ENCODE data around the gene LMOD3. TPM values are rescaled to one million over a fixed set of nuclear protein-coding genes. Genes with fewer than 3 reads are reported as not detected.

Gene LMOD3
- not detected for total RNA-seq
- 0.27 TPM for polyA plus RNA-seq (2013, experiment 1 of 2)
- polyA plus RNA-seq (2013, experiment 2 of 2): 2.8 TPM
- total RNA-seq: 0 to 0.15 (median 0) reads per million in 172 experiments

DNA sequence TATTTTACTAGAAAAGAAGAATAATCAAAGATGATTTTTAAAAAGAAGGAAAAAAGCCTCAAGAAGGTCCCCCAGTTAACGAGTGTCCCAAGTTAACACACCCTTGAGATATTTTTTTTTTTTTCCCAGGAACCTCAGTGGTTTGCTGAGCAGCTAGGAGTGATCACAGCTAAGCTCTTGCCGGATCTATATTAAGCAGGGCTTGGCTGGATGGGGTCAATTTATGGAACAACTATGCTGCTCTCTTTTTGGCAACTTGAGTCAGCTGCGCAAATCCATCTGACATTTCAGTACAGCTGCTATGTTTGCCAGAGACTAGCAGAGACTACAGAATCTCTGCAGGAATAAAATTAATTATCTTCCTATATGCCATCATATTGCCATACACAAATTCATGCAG, at the start of gene LMOD3:
Gene LMOD3, minus strand, starts transcription at position 193 of the 400 bp plus-strand sequence. CDS start 209 bp downstream, outside the sequence.
- ChIA-PET CTCF (no interaction called here), POLR2A (no interaction called here)
- H3K27ac Mint-ChIP-seq: no peak within 1 kb of the TSS
- H3K27me3 Mint-ChIP-seq: no peaks in the 10 kb centered on the region
- no peaks in the 10 kb centered on the region for H3K9me3 Mint-ChIP-seq
- peaks cover 7% of the 10 kb centered on the region for H3K4me1 Mint-ChIP-seq (ENCODE audit: low read depth)
- DNase-seq: no peak
- no peaks in the 10 kb centered on the region for H3K36me3 Mint-ChIP-seq (ENCODE audit: low read depth)
- H3K27ac ChIP-seq (ENCODE audit: low read depth in 1 of 2, low read length in 2 of 2): no peak within 1 kb of the TSS
- no peak within 1 kb of the TSS for H3K4me3 ChIP-seq (ENCODE audit: low read length)
- no peaks in the 10 kb centered on the region for H3K4me1 ChIP-seq (ENCODE audit: insufficient read depth, low read length)
- intact Hi-C loops (cut with DNase I, micrococcal nuclease): no loop called here
- no peak for ATAC-seq (ENCODE audit: poor library complexity)
- H3K9me3 ChIP-seq (ENCODE audit: control insufficient read depth in 1 of 2, insufficient read depth in 1 of 2, low read length in 2 of 2): no peaks in the 10 kb centered on the region
- no peaks in the 10 kb centered on the region for H3K27me3 ChIP-seq (ENCODE audit: control insufficient read depth in 1 of 2, insufficient read depth in 2 of 2, low read length in 2 of 2)
- no peaks in the 10 kb centered on the region for H3K36me3 ChIP-seq (ENCODE audit: insufficient read depth, low read length)
- TF ChIP-seq, protein P1, sequence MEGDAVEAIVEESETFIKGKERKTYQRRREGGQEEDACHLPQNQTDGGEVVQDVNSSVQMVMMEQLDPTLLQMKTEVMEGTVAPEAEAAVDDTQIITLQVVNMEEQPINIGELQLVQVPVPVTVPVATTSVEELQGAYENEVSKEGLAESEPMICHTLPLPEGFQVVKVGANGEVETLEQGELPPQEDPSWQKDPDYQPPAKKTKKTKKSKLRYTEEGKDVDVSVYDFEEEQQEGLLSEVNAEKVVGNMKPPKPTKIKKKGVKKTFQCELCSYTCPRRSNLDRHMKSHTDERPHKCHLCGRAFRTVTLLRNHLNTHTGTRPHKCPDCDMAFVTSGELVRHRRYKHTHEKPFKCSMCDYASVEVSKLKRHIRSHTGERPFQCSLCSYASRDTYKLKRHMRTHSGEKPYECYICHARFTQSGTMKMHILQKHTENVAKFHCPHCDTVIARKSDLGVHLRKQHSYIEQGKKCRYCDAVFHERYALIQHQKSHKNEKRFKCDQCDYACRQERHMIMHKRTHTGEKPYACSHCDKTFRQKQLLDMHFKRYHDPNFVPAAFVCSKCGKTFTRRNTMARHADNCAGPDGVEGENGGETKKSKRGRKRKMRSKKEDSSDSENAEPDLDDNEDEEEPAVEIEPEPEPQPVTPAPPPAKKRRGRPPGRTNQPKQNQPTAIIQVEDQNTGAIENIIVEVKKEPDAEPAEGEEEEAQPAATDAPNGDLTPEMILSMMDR (IDR thresholded peaks at IDR 0.05): no peak
- no peak within 1 kb of the TSS for H3K4me3 Mint-ChIP-seq

DNA sequence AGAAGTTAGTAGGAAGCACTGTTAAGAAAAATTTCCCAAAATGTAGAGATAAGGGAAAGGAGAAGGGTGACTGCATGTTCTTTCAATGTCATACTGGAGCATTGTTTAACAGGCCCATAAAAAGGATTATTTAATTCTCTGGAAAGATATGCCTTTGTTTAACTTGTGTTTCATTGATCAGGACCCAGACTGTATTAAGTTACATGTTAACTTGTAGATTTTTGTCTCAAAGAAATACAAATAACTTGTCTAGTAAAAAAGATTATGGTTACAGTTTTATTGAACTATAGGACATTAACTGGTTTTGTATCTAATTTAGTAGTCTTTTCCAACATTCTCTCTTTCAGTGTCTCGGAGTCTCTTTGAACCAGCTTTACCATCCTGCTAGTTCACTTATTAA, 49.7 kb upstream of the LMOD3 start:
- H3K36me3 Mint-ChIP-seq (ENCODE audit: low read depth): no peaks in the 10 kb centered on the region
- intact Hi-C loops (cut with DNase I, micrococcal nuclease): no loop called here
- POLR2A ChIA-PET: no interaction called here

DNA sequence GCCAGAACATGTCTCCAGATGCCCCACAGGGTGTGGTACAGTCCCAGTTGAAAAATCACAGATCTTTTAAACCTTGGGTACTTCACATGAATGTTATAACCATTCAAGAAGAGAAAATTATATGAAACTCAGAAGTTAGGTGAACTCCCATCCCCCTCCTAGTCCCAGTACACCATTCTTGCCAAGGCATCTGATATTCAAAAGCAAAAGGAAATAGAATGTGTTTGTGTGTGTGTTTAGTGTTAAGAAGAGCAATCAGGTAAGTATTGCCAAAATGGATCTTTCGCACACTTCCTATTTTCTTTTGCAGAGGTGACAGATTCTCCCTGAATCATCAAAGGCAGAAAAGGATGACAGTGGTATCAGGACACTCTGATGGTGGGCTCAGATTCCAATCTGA, 44.1 kb upstream of the LMOD3 start:
- H3K36me3 ChIP-seq (ENCODE audit: insufficient read depth, low read length): peaks cover 12% of the 10 kb centered on the region
- no peaks in the 10 kb centered on the region for H3K4me1 ChIP-seq (ENCODE audit: insufficient read depth, low read length)
- H3K27ac ChIP-seq (ENCODE audit: low read depth in 1 of 2, low read length in 2 of 2): no peak overlapping the region
- no peaks in the 10 kb centered on the region for H3K27me3 ChIP-seq (ENCODE audit: control insufficient read depth in 1 of 2, insufficient read depth in 2 of 2, low read length in 2 of 2)
- Mint-ChIP-seq H3K4me3 (no peak overlapping the region), H3K36me3 (ENCODE audit: low read depth) (no peaks in the 10 kb centered on the region), H3K27ac (no peak overlapping the region), H3K9me3 (no peaks in the 10 kb centered on the region), H3K27me3 (no peaks in the 10 kb centered on the region), H3K4me1 (ENCODE audit: low read depth) (no peaks in the 10 kb centered on the region)
- TF ChIP-seq, protein P1 (IDR thresholded peaks at IDR 0.05): no peak
- no peak for DNase-seq
- POLR2A ChIA-PET: no interaction called here
- CTCF ChIA-PET: interaction anchor here (1.4 kb wide), 1 partner anchor 140 kb away, joined by 3 read pairs; no protein-coding TSS in a partner anchor
- H3K4me3 ChIP-seq (ENCODE audit: low read length): no peak overlapping the region
- H3K9me3 ChIP-seq (ENCODE audit: control insufficient read depth in 1 of 2, insufficient read depth in 1 of 2, low read length in 2 of 2): no peaks in the 10 kb centered on the region
- intact Hi-C loops (cut with DNase I, micrococcal nuclease): no loop called here
- ATAC-seq (ENCODE audit: poor library complexity): no peak

More for the DNA sequence above, 49.7 kb upstream of the LMOD3 start:
- Mint-ChIP-seq H3K4me3 (no peak overlapping the region), H3K9me3 (no peaks in the 10 kb centered on the region), H3K27ac (no peak overlapping the region), H3K27me3 (no peaks in the 10 kb centered on the region), H3K4me1 (ENCODE audit: low read depth) (no peaks in the 10 kb centered on the region)
- Histone ChIP-seq H3K27ac (ENCODE audit: low read depth in 1 of 2, low read length in 2 of 2) (no peak overlapping the region), H3K36me3 (ENCODE audit: insufficient read depth, low read length) (peaks cover 49% of the 10 kb centered on the region), H3K9me3 (ENCODE audit: control insufficient read depth in 1 of 2, insufficient read depth in 1 of 2, low read length in 2 of 2) (no peaks in the 10 kb centered on the region), H3K4me3 (ENCODE audit: low read length) (no peak overlapping the region), H3K27me3 (ENCODE audit: control insufficient read depth in 1 of 2, insufficient read depth in 2 of 2, low read length in 2 of 2) (no peaks in the 10 kb centered on the region), H3K4me1 (ENCODE audit: insufficient read depth, low read length) (no peaks in the 10 kb centered on the region)
- DNase-seq: no peak
- ATAC-seq (ENCODE audit: poor library complexity): no peak
- CTCF ChIA-PET: interaction anchor here (1.7 kb wide), 1 partner anchor 134 kb away, joined by 4 read pairs; no protein-coding TSS in a partner anchor
- TF ChIP-seq, protein P1 (IDR thresholded peaks at IDR 0.05): no peak
